ENCODE data around the gene GATM.

GATM gene

DNA sequence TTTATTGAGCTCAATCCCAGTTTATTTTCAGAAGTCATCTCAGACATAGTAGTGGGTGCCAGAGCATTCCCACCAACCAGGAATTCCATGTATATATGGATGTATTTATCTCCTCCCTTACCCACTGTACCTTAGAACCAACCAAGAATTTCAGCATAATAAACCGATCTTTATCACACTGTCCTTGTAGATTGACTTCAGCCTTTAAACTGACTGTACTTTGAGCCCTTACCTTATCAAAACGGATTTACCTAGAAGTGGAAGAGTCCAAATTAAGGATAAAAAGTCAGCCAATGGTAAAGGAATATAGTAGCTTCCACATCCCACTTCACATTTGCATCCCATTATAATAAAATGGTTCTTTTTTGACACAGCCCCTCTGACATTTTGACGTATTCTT is 37.9 kb downstream of the GATM start:
- TF ChIP-seq, protein P1, sequence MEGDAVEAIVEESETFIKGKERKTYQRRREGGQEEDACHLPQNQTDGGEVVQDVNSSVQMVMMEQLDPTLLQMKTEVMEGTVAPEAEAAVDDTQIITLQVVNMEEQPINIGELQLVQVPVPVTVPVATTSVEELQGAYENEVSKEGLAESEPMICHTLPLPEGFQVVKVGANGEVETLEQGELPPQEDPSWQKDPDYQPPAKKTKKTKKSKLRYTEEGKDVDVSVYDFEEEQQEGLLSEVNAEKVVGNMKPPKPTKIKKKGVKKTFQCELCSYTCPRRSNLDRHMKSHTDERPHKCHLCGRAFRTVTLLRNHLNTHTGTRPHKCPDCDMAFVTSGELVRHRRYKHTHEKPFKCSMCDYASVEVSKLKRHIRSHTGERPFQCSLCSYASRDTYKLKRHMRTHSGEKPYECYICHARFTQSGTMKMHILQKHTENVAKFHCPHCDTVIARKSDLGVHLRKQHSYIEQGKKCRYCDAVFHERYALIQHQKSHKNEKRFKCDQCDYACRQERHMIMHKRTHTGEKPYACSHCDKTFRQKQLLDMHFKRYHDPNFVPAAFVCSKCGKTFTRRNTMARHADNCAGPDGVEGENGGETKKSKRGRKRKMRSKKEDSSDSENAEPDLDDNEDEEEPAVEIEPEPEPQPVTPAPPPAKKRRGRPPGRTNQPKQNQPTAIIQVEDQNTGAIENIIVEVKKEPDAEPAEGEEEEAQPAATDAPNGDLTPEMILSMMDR (IDR thresholded peaks at IDR 0.05; ENCODE audit: low read depth, low read length): no peak
- H3K4me3 ChIP-seq (ENCODE audit: low read depth, low read length): no peak overlapping the region

DNA sequence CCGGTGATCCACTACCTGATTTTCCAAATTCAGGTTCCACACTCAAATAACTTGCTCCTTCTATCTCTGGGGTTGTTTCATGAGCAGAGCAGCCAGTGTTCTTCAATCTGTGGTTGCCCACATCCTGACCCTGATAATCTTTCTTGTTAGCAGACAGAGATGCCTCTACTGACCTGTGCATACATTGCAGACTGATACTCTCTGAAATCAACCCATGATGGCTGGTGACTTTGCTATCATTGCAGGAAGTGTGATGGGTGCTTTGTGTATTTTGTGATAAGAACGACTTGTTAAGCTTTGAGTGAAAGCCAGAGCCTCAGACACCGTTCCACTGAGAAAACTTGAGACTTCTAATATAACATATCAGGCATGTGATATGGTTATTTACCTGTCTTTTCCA is 39.9 kb downstream of the GATM start:
- TF ChIP-seq, protein P1 (IDR thresholded peaks at IDR 0.05; ENCODE audit: low read depth, low read length): no peak

DNA sequence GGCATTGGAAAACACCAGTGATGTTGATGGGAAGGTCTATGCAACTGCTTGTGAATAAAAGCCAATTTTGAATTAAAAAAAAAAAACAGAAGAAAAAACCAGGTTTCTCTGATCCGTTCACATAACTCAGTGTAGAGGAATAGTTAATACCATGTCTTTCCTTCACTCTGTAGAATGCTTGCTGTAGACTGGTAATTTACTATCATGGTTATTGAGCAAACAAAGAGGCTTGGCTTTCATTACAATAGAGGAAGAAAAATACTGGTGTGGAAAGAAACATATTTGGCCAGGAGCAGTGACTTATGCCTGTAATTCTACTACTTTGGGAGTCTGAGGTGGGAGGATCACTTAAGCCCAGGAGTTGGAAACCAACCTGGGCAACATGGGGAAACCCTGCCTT is 41.1 kb downstream of the GATM start:
- TF ChIP-seq, protein P1 (IDR thresholded peaks at IDR 0.05; ENCODE audit: low read depth, low read length): no peak
- H3K4me3 ChIP-seq (ENCODE audit: low read depth, low read length): no peak overlapping the region

More for the DNA sequence above, 39.9 kb downstream of the GATM start:
- H3K4me3 ChIP-seq (ENCODE audit: low read depth, low read length): no peak overlapping the region

DNA sequence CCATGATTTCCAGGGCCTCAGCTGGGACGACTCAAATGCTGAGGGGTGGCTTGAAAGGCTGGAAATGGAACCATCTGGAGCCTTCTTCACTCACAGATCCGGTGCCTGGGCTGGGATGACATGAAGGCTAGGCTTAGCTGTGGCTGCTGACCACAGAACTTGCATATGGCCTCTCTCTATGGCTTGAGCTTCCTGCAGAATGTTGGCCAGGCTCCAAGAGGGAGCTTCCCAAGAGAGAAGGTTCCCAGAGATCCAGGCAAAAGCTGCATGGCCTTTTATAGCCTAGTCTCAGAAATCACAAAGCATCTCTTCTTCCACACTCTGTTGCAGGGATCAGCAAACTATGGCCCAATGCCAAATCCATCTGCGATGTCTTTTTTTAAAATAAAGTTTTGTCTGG is 44.8 kb downstream of the GATM start:
- TF ChIP-seq, protein P1 (IDR thresholded peaks at IDR 0.05; ENCODE audit: low read depth, low read length): no peak

DNA sequence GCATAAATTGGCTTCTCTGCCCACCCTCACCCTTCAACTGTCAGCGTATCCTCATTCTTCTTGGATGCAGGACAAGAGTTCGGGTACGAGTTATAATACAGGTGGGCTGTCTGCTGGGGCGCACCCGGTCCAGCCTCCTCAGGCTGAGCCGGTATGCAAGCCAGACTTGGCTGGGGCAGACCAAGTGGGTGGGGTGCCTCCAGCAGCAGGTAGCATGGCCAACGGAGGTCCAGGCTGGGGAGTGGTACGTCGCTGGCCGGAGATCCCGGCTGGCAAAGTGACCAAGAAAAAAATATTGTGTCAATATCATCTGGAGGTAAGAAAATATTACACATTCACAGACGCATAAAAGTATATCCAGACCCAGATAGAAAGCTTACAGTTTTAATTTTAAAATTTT is 45.6 kb downstream of the GATM start:
- TF ChIP-seq, protein P1 (IDR thresholded peaks at IDR 0.05; ENCODE audit: low read depth, low read length): no peak
- no peak overlapping the region for H3K4me3 ChIP-seq (ENCODE audit: low read depth, low read length)

More for the DNA sequence above, 44.8 kb downstream of the GATM start:
- H3K4me3 ChIP-seq (ENCODE audit: low read depth, low read length): no peak overlapping the region

DNA sequence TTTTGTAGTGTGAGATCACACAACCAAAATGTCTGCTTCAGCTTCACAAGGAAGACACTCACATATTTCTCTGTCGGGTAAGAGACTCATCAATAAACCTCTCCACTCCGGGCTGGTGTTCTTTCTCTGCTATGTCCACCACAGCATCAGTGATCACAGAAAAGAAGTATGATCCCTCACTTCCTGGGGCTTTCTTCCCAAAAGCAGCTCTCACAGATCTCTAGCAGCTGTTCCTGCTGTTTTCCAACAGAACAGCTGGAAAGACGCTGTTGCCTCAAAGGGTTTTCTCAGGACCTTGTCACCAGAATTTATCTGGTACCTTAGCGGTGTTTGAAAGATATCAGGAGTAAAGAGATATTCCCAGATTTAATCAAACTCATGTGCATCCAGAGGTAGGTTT is 46.4 kb downstream of the GATM start:
- no peak overlapping the region for H3K4me3 ChIP-seq (ENCODE audit: low read depth, low read length)
- TF ChIP-seq, protein P1 (IDR thresholded peaks at IDR 0.05; ENCODE audit: low read depth, low read length): no peak

DNA sequence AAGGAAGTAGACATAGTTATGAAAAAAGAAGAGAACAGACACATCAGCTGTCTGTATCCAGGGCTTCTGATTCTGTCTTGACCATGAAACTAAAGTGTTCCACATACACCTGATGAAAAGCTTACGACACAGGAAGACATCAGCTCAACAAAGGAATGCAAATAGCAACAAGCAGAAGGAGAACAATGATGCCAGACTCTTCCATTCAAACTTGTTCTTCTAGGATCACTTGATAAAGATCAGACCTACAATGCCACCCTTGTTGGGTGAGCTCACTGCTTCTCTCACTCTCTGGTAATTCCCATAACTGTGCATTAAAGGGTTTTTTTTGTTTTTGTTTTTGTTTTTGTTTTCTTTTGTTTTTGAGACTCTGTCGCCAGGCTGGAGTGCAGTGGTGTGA is 49.7 kb downstream of the GATM start:
- TF ChIP-seq, protein P1 (IDR thresholded peaks at IDR 0.05; ENCODE audit: low read depth, low read length): no peak
- H3K4me3 ChIP-seq (ENCODE audit: low read depth, low read length): no peak overlapping the region
